Peyer's patch (tissue), 4 donors: ENCODE measurements around the gene S100A1.

ENCODE experiments used
- POLR2A ChIP-seq, 2 donors: fragments of 450-650 bp; IDR thresholded peaks; one replicate each; pipeline ENCODE4 v1.5.1; 2017; ENCODE audit warnings: antibody characterized with exemption in 2 of 2, mild to moderate bottlenecking in 2 of 2, moderate library complexity in 2 of 2
- TF ChIP-seq, protein P1 (sequence below), 6 experiments: fragments of 450-650 bp in 4 of 6; fragments of 200-600 bp in 2 of 6; sonication (generic) in 1 of 6; IDR thresholded peaks; one replicate each; pipeline ENCODE4 v1.5.1; 2017 to 2019; ENCODE audit warnings: antibody characterized with exemption in 6 of 6, mild to moderate bottlenecking in 3 of 6, moderate library complexity in 1 of 6

DNA sequence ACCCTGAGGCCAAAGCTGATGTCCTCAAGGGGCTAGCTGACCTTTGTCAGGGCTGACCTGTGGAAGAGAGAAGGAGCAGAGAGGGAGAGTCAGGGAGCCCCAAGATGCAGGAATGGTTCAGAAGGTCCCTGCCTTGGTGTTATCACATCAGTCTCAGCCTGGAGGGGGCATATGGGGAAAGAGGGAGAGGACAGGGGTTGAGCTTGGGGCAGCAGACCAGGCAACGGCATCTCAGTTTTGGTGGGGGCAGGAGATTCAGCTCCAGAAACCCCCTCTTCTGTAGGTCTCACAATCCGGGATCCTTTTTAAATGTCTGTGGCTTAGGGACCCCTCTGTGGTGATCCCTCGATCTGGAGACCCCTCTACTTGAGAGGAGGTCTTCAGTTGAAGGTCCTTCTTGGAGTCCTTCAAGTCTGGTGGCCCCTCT, 1.7 kb upstream of the S100A1 start:
- TF ChIP-seq, protein P1, sequence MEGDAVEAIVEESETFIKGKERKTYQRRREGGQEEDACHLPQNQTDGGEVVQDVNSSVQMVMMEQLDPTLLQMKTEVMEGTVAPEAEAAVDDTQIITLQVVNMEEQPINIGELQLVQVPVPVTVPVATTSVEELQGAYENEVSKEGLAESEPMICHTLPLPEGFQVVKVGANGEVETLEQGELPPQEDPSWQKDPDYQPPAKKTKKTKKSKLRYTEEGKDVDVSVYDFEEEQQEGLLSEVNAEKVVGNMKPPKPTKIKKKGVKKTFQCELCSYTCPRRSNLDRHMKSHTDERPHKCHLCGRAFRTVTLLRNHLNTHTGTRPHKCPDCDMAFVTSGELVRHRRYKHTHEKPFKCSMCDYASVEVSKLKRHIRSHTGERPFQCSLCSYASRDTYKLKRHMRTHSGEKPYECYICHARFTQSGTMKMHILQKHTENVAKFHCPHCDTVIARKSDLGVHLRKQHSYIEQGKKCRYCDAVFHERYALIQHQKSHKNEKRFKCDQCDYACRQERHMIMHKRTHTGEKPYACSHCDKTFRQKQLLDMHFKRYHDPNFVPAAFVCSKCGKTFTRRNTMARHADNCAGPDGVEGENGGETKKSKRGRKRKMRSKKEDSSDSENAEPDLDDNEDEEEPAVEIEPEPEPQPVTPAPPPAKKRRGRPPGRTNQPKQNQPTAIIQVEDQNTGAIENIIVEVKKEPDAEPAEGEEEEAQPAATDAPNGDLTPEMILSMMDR (IDR thresholded peaks at IDR 0.05) = no peak
- TF ChIP-seq POLR2A (IDR thresholded peaks at IDR 0.05) = no peak
